Skeletal muscle tissue (tissue), 4 donors: ENCODE measurements around the gene POLD4. TPM values are rescaled to one million over a fixed set of nuclear protein-coding genes. Genes with fewer than 3 reads are reported as not detected.
A peak's percentile ranks its signal among the peaks of the same experiment; 100 is the strongest.

Source experiments
- H3K27ac ChIP-seq: one replicate; pipeline ENCODE4 v1.7.0; 2013; ENCODE audit warnings: mild to moderate bottlenecking, low read depth, low read length, inconsistent platforms
- H3K27me3 ChIP-seq, 3 donors: one replicate each; pipeline ENCODE4 v1.7.0; 2013; ENCODE audit warnings: low read length in 3 of 3; ENCODE audit not compliant: control insufficient read depth in 3 of 3, insufficient read depth in 3 of 3
- H3K36me3 ChIP-seq, 3 donors: one replicate each; pipeline ENCODE4 v1.7.0; 2013; ENCODE audit warnings: low read length in 3 of 3; ENCODE audit not compliant: control insufficient read depth in 3 of 3, insufficient read depth in 3 of 3
- H3K4me1 ChIP-seq, 3 donors: one replicate each; pipeline ENCODE4 v1.7.0; 2013; ENCODE audit warnings: low read length in 3 of 3, mild to moderate bottlenecking in 3 of 3; ENCODE audit not compliant: control insufficient read depth in 3 of 3, insufficient read depth in 3 of 3
- H3K4me3 ChIP-seq, 3 donors: one replicate each; pipeline ENCODE4 v1.7.0; 2013; ENCODE audit warnings: low read length in 3 of 3
- H3K9ac ChIP-seq, 3 donors: one replicate each; pipeline ENCODE4 v1.7.0; 2013; ENCODE audit warnings: low read length in 3 of 3, mild to moderate bottlenecking in 3 of 3, moderate library complexity in 2 of 3, low read depth in 1 of 3
- H3K9me3 ChIP-seq, 3 donors: one replicate each; pipeline ENCODE4 v1.7.0; 2013; ENCODE audit warnings: low read length in 3 of 3; ENCODE audit not compliant: control insufficient read depth in 3 of 3
- total RNA-seq: library from RNA; depleted of rRNA; stranded (reverse); fragments of >200 nt; gene quantifications from one replicate; pipeline ENCODE4 v1.2.3, GENCODE V29; 2014
- donor health status: Osteomylitis.

POLD4 gene
- total RNA-seq, 1 donor from 2014 or later, result 14.6 TPM

DNA sequence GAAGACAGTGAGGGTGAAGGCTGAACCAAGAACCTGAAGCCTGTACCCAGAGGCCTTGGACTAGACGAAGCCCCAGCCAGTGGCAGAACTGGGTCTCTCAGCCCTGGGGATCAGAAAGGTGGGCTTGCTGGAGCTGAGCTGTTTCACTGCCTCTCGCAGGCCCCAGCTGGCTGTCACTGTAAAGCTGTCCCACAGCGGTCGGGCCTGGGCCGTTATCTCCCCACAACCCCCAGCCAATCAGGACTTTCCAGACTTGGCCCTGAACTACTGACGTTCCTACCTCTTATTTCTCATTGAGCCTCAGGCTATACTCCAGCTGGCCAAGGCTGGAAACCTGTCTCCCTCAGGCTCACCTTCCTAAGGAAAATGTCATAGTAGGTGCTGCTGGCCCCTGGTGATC, 44.2 kb upstream of the POLD4 start:
- no peak overlapping the region for H3K27ac ChIP-seq
- H3K4me3 ChIP-seq, result no peak overlapping the region
- H3K27me3 ChIP-seq, result no peaks in the 10 kb centered on the region
- H3K36me3 ChIP-seq, result peaks cover 33 to 41% (median 39%) of the 10 kb centered on the region in 3 donors
- no peaks in the 10 kb centered on the region for H3K9me3 ChIP-seq
- H3K9ac ChIP-seq, result peak overlapping the region in 1 of 3 donors; percentile 33
- H3K4me1 ChIP-seq, result peaks cover 24 to 36% (median 25%) of the 10 kb centered on the region in 3 donors

DNA sequence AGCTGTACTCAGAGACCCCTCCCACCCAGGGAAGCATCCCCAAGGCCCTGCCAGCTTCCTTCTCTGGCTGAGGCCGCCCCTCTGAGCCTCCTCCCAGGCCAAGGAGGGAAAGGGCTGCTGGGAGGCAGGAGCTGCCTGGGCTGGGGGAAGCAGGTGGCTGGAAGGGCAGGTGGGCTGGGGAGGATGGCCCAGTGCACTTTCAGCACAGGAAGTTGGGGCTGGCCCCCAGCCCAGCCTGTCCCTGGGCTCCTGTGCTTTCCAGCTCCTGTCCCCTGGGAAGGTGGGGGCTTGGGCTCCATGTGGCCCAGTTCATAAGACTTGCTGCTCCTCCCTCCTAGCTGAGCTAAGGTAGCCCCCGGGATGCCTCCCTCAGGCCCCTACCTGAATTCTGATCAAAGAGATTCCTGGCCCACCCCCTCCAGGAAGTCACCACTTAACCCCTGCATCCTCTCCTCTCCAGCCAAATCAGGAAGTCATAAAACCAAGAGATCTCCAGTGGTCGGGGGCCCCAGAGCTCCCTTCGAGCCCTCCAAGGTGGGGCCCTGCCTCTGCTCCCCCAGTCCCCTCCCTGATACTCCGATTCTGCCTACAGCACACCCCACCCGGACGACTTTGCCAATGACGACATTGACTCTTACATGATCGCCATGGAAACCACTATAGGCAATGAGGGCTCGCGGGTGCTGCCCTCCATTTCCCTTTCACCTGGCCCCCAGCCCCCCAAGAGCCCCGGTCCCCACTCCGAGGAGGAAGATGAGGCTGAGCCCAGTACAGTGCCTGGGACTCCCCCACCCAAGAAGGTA, 43.4 kb upstream of the POLD4 start:
- H3K36me3 ChIP-seq, result peaks cover 33 to 41% (median 39%) of the 10 kb centered on the region in 3 donors
- no peak overlapping the region for H3K4me3 ChIP-seq
- H3K9me3 ChIP-seq, result no peaks in the 10 kb centered on the region
- no peak overlapping the region for H3K9ac ChIP-seq
- peaks cover 25 to 37% (median 26%) of the 10 kb centered on the region in 3 donors for H3K4me1 ChIP-seq
- no peak overlapping the region for H3K27ac ChIP-seq
- no peaks in the 10 kb centered on the region for H3K27me3 ChIP-seq

DNA sequence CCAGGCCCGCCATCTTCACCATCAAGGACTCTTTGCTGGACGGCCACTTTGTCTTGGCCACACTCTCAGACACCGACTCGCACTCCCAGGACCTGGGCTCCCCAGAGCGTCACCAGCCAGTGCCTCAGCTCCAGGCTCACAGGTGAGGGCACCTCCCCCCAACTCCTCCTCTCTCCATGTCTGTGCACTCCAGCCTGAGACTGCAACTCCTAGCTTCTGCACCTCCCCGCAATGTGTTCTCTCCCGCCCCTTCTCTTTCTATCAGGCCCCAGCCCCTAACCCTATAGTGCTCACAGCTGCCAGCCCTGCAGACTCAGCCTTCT, 42.9 kb upstream of the POLD4 start:
- Histone ChIP-seq H3K27ac (no peak overlapping the region), H3K36me3 (peaks cover 33 to 41% (median 39%) of the 10 kb centered on the region in 3 donors), H3K9ac (no peak overlapping the region), H3K27me3 (no peaks in the 10 kb centered on the region), H3K4me1 (peaks cover 26 to 41% (median 28%) of the 10 kb centered on the region in 3 donors), H3K4me3 (no peak overlapping the region), H3K9me3 (no peaks in the 10 kb centered on the region)

DNA sequence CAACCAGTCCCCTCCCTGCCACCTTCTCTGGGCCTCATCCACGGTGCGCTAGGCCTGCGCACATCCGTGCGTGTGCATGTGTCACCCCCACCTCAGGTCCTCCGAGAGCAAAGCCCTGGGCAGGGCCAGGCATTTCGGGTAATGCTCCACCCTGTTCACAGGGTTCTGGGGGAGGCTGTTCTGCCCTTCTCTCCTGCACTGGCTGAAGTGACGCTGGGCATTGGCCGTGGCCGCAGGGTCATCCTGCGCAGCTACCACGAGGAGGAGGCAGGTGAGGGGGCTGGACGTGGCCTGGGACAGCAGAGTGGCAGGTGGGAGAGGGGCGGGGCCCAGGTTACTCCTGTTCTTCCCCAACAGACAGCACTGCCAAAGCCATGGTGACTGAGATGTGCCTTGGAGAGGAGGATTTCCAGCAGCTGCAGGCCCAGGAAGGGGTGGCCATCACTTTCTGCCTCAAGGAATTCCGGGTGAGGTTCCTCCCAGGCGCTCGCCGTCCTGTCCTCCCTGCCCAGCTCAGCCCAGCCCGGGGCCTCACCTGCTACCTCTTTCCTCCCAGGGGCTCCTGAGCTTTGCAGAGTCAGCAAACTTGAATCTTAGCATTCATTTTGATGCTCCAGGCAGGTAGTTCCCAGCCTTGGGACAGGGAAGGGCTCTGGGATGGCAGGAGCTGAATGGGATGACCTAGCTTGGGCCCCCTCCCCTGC, 42.4 kb upstream of the POLD4 start:
- H3K27me3 ChIP-seq, result no peaks in the 10 kb centered on the region
- H3K9ac ChIP-seq, result no peak overlapping the region
- no peak overlapping the region for H3K4me3 ChIP-seq
- no peak overlapping the region for H3K27ac ChIP-seq
- peaks cover 26 to 42% (median 28%) of the 10 kb centered on the region in 3 donors for H3K4me1 ChIP-seq
- no peaks in the 10 kb centered on the region for H3K9me3 ChIP-seq
- peaks cover 33 to 41% (median 39%) of the 10 kb centered on the region in 3 donors for H3K36me3 ChIP-seq

DNA sequence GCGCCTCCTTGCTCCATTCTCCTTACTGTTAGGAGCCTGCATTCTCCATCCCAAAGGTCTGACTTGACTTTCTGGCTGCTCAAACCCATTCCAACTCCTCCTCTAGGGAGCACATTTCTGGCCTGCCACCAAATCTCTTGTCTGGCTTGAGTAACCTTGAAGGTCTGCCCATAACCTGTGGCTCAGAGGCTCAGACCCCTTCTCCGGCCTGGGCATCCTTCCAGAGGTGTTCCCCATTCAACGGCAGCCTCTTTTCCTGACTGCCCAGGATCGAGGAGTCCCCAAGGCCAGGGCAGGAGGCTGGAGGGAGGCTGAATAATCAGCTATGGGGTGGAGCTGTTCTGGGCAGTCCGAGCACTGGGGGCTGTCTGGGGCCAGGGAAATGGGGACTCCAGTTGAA, 40.6 kb upstream of the POLD4 start:
- H3K36me3 ChIP-seq, result peaks cover 22 to 33% (median 31%) of the 10 kb centered on the region in 3 donors
- peaks cover 15 to 39% (median 19%) of the 10 kb centered on the region in 3 donors for H3K4me1 ChIP-seq
- no peak overlapping the region for H3K9ac ChIP-seq
- no peaks in the 10 kb centered on the region for H3K9me3 ChIP-seq
- H3K4me3 ChIP-seq, result no peak overlapping the region
- H3K27me3 ChIP-seq, result no peaks in the 10 kb centered on the region
- H3K27ac ChIP-seq, result no peak overlapping the region

DNA sequence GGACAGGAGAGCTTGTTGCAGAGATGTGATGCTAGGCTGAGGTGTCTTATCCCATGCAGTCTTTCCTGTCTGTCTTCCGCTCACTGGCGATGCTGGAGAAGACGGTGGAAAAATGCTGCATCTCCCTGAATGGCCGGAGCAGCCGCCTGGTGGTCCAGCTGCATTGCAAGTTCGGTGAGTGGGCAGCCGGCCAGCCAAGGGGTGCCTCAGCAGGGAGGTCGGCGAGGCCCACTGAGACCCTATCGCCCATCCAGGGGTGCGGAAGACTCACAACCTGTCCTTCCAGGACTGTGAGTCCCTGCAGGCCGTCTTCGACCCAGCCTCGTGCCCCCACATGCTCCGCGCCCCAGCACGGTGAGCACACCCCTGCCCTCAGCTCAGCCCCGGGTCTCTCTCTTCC, 40.1 kb upstream of the POLD4 start:
- Histone ChIP-seq H3K4me1 (peaks cover 15 to 39% (median 19%) of the 10 kb centered on the region in 3 donors), H3K27ac (no peak overlapping the region), H3K9ac (no peak overlapping the region), H3K36me3 (peaks cover 17 to 28% (median 25%) of the 10 kb centered on the region in 3 donors), H3K9me3 (no peaks in the 10 kb centered on the region), H3K4me3 (no peak overlapping the region), H3K27me3 (no peaks in the 10 kb centered on the region)

DNA sequence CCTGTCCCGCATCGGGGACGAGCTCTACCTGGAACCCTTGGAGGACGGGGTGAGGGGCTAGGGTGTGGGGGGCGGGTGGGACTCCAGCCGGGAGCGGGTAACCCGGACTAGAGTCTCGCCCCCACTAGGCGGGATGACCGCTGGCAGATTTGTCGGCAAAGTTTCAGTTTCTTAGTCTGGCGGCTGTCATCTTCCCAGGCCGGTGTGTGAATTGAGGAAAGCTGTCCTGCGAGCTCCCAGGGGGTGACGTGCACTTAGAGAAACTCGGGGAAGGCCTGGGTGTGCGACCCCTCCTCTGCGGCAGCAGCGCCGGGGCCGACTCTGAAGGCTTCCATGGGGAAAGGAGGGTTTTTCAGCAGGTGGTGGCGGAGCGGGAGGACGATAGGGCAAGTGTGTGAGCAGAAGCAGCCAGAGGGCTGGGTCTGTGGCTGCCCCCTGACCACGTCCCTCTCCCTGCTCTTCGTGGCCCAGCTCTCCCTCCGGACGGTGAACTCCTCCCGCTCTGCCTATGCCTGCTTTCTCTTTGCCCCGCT, 38.9 kb upstream of the POLD4 start:
- Histone ChIP-seq H3K9ac (peak overlapping the region; percentile 74 to 98 (median 82)), H3K4me1 (peaks cover 15 to 29% (median 15%) of the 10 kb centered on the region in 3 donors), H3K27ac (peak overlapping the region; percentile 91), H3K27me3 (no peaks in the 10 kb centered on the region), H3K36me3 (peaks cover 5 to 16% (median 16%) of the 10 kb centered on the region in 3 donors), H3K4me3 (peak overlapping the region; percentile 75 to 95 (median 93)), H3K9me3 (no peaks in the 10 kb centered on the region)

DNA sequence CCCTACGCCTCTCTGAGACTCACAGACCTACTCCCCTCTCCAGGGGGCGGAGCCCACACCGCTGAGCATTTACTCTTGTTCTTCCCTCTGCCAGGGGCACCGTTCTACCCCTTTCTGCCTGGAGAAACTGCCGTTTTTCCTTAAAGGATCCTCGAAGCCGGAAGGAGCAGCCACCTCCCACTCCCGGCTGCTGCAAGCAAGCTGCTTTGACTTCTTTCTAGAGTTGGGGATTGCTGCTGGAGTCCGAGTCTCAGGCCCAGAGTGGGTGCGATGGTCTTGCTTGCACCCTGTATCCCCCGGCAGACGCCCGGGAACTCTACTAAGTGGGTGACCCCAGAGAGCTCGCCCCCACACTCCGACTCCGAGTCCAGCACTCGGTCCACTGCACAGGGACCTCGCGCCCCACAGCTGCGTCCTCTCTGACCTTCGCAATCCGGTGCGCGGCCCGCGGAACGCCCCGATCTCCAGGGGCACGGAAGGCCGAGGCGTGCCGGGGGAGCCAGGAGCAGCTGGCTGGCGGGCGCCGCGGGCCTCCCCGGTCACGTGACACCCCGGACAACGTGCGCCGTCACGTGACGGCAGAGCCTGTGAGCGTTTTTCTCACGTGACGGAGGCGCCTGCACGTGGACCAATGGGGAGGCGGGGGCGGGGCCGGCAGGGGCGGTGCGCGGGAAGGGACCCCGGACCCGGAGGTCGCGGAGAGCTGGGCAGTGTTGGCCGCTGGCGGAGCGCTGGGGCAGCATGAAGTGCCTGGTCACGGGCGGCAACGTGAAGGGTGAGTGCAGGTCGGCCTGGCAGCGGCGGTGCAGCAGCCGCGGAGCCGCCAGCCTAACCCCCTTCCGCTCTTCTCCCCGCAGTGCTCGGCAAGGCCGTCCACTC, 38.2 kb upstream of the POLD4 start, which contains the start of gene RAD9A:
Gene RAD9A, plus strand, starts transcription at position 683 of the 879 bp plus-strand sequence. Its CDS starts 59 bp downstream, at position 742.
- H3K4me3 ChIP-seq, result peak within 1 kb of the TSS; percentile 93 to 95 (median 95)
- no peaks in the 10 kb centered on the region for H3K9me3 ChIP-seq
- no peaks in the 10 kb centered on the region for H3K27me3 ChIP-seq
- H3K9ac ChIP-seq, result peak within 1 kb of the TSS; percentile 96 to 98 (median 97)
- peaks cover 4 to 16% (median 15%) of the 10 kb centered on the region in 3 donors for H3K36me3 ChIP-seq
- peak within 1 kb of the TSS; percentile 91 for H3K27ac ChIP-seq
- H3K4me1 ChIP-seq, result peaks cover 15 to 29% (median 15%) of the 10 kb centered on the region in 3 donors

DNA sequence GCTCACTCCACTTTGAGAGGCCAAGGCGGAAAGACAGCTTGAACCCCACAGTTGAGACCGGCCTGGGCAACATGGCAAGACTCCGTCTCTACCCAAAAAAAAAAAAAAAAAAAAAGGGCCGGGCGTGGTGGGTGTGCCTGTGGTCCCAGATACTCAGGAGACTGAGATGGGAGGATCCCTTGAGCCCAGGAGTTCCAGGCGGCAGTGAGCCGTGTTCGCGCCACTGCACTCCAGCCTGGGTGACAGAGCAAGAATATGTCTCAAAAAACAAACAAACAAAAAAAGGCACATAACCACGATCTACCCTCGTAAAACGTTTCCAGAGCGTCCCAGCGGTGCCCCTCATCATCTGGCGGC, 37.6 kb upstream of the POLD4 start:
- H3K4me1 ChIP-seq, result peaks cover 15 to 29% (median 15%) of the 10 kb centered on the region in 3 donors
- H3K27ac ChIP-seq, result peak overlapping the region; percentile 91
- peaks cover 0 to 13% (median 11%) of the 10 kb centered on the region in 3 donors for H3K36me3 ChIP-seq
- H3K9ac ChIP-seq, result peak overlapping the region; percentile 96 to 98 (median 97)
- H3K27me3 ChIP-seq, result peaks cover 0 to under 1% (median 0%) of the 10 kb centered on the region in 3 donors
- H3K4me3 ChIP-seq, result peak overlapping the region; percentile 93 to 95 (median 95)
- H3K9me3 ChIP-seq, result no peaks in the 10 kb centered on the region
